CD4-positive, alpha-beta T cell treated with Interleukin-10 for 1 hour (primary cell): ENCODE results near the gene NTNG1.
"Not testable (repeated sequence)": the region's sequence is repeated elsewhere in the genome, so short reads cannot be mapped to it uniquely, and the experiment has no call there.

ENCODE experiments used
- DNase-seq: peaks from one replicate; pipeline ENCODE4 v3.0.0-alpha.2; 2020

NTNG1 gene

GRCh38 chr1:107147843-107148242 is 7.0 kb downstream of the NTNG1 start:
- DNase-seq, result no peak

GRCh38 chr1:107149946-107150345 is 9.1 kb downstream of the NTNG1 start:
- DNase-seq, result no peak

DNA sequence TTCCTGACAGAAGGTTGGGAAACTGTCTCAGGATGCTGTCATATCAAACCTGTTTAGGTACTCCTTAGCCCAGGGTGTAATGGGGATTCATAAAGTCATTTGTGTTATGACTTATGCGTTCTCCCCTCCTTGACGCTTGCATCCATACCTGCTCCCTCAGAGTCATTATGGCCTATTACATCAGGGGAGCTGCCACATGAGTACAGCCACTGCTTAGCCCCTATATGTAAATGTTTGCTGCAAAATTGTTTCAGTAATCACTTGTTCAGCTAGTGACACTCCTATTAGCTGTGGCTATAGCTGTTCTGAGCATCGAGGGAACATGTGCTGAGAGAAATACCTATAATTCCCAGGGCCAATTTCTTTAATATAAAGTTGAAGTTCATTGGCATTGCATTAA is 10.5 kb downstream of the NTNG1 start:
- DNase-seq, result no peak

DNA sequence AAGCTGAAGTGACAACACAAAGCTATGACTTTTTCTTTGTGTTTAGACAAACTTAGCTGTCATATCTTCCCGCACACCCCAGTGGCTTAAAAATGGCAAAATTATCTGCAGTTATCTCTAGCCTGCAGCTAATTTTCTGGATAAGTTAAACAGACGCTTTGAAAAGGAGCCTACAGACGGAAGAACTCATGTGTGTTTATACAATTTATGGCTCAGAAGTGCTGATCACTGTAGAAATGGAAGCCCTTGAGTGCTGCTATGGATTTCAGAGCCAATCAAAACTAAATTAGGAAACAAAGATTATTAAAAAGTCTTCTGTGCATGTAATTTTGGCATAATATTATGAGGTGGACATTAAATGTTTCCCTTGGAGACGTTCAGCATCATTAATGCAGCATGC is 11.6 kb downstream of the NTNG1 start:
- no peak for DNase-seq

DNA sequence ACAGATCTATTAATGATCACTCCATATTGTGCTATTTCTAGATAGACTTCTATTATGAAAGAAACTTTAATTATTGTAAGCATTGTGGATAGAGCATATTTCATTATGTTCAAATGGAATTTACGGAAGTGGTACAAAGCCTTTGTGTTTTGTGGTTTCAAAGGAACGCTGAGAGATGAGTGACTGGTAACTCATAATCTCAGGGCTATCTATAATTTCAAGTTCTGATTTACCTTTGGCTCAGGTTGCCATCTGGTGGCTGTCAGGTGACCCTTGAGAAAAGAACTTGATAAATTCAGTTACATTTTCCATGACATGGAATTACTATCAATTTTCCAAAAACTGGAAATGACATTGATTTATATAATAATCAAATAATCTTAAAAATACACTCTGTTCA is 12.2 kb downstream of the NTNG1 start:
- DNase-seq, result no peak

- DNase-seq, result no peak
Measured at GRCh38 chr1:107158496-107158895, 17.7 kb downstream of the NTNG1 start.

- DNase-seq, result no peak
Measured at GRCh38 chr1:107158991-107159390, 18.2 kb downstream of the NTNG1 start.

DNA sequence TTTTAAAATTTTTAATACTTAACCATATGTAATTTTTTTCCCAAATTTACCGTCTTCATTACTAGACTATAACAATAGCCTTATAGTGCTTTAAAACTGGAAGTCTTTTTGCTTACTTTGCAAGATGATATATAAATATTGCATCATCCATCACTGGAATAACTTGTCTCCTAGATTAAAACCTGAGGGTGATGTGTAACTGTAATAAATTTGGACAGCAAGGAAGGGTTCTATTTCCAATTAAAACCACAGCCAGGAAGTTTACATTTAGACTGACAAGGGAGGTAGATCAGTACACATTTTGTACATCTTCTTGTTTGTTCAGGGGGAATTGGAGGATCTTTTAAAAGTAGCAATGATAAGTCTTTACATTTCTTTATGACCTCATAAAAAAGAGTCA is 21.9 kb downstream of the NTNG1 start:
- DNase-seq, result no peak

DNA sequence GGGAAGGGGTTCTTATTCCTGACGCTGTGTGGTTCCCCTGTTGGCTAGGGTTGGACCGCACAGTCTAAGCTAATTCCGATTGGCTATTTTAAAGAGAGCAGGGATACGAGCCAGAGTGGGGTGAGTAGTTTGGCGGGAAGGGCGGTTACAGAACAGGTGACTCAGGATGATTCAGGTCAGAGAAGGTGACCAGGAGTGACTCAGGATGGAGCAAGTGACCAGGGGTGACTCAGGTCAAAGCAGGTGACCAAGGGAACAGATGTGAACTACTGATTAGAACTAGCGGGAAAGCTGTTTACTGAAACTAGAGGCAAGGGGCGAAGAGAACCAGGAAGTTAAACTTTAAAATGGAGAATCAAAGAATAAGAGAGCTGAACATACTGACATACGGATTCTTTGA is 24.1 kb downstream of the NTNG1 start:
- DNase-seq, result not testable (repeated sequence)

- DNase-seq, result no peak
Measured at GRCh38 chr1:107169615-107170014, 28.8 kb downstream of the NTNG1 start.

DNA sequence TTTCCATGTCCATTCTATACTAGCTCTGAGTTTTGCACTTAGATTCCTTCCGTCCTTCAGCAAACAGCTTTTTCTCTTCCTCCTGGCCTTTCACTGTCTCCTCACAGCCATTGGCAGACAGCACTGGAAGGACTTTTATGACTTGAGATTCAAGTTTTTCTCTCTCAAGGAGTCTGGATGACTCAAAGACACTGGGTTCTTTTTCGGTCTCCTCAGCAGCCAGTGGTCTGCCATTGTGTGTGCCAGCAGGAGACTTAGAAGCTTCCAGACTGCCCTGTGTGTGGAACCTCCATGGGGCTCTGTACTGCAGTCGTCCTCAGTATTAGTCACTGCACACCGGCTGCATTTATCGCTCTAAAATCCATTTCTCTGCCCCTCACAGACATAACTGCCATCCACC is 30.5 kb downstream of the NTNG1 start:
- no peak for DNase-seq

- DNase-seq, result no peak
Measured at GRCh38 chr1:107172450-107173170, 31.8 kb downstream of the NTNG1 start.

DNA sequence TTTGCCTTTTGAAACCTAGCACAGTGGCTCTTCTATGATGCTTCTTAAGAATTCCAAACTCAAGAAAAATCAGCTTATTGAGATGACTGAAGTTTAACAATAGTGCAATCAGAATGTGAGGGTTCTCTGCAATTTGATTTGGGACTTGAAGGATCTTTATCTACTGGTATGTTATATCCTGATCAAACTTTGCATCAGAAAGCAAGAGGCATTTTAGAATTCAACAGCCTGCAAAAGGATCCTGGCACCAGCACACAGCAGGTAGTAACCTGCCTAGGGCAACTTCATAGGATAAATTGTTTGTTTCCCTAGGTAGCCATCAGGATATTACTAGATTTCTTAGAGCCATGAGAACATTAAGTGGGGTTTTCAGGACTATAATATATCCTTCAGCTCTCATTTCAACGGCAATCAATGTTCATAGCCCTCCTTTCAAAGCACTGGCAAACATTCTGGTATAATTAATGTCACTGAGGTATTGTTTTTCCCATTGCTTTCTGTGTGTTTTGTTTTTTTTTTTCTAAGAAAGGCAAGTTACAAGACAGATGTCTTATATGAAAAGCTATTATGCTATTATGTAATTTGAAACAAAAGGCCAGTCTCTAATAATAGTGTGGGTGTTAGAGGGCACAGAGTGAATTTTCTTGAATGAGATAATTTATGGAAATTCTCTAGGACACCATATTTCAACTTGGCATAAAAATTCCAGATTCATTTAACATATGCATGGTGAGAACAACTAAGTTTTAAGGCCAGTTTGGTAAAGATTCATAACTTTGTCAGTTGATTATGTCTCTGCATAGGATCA is 34.5 kb downstream of the NTNG1 start:
- no peak for DNase-seq

DNA sequence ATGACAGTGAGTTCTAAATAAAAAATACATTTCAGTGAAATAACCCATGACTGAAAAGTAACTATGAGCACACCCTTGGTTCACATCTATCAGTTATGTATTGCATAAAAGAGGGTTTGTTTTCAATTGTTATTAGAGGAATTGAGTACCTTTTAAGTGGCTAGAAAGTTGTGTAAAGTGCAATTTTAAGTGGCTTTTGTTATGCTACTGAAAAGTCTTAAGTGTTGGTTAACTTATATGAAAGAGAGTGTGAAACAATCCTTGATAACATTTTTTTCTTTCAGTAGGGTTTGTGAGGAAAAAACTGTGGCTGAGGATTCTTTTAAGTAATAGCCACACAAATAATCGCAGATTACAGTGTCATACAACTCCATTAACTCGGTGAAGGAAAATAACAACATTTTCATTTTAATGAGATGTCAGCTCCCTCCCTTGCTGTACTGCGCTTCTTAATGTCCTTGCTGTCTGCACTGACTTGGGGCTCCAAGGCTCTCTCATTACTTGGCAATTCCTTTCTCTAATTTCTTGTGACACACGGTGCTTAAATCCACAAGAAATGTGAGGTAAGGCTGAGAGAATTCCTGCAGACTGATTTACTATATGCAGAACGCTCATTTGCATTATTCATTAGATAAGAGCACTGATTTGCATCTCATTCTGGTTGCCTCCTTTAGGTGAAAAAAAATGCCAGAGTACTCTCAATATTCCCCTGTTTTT is 40.6 kb downstream of the NTNG1 start:
- no peak for DNase-seq

DNA sequence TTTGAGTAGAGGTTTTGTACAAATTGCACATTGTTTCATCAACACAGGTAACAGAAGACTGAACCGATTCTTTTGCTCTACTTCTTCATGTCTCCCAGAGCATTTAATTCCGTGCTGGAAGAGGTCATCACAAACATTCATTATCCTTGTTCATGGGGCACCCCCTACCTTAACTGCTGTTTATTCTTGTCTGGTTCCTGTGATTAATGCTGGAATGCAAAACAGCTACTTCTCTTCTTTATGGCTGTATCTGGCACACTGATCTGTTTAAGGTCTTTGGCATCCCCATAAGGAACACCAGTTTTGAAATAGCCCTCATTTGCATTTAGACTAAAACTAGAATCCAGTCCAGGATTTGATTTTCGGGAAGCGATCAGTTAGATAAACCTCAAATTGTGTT is 42.2 kb downstream of the NTNG1 start:
- no peak for DNase-seq

- no peak for DNase-seq
Measured at GRCh38 chr1:107184888-107185287, 44.0 kb downstream of the NTNG1 start.

DNA sequence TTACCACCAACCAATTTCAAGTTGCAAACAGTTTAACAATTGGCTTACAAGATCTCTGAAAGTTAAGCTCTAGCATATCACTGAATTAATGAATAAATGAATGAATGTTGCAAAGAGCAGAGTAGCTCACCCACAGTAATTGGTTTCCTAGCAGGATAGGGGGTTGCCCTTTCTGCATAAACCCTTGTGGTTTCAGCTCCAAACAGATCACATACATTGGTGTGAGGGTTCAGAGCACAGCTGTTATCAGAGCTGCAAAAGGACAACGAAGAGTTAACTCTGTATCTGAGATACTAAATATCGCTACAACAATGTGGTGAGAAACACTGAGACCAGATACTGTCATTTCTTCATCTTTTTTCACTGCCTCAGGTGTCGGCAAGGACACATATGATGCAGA is 46.6 kb downstream of the NTNG1 start:
- DNase-seq, result no peak

GRCh38 chr1:107188160-107188559 is 47.3 kb downstream of the NTNG1 start:
- no peak for DNase-seq

DNA sequence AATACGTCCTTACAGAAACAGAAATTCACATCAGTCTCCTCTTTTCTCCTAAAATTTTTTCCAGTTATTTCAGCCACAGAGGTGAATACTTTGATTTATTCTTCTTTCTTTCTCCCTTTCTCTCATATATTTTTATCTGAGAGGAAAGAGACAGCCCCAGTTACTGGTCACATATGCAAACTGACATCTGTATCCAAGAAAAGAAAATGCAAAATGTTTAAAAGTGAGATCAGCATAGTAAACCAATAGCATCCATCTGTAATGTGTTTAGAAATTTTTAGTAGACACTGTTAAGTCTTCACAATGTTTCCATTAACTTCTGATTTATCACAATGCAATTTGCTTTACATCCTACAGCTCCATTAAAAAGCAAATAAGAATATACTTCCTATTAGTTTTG is 53.5 kb downstream of the NTNG1 start:
- no peak for DNase-seq

GRCh38 chr1:107195476-107195875 is 54.6 kb downstream of the NTNG1 start:
- DNase-seq, result no peak

GRCh38 chr1:107196973-107197562 is 56.2 kb downstream of the NTNG1 start:
- DNase-seq, result no peak

GRCh38 chr1:107198561-107198960 is 57.7 kb downstream of the NTNG1 start:
- DNase-seq, result no peak

DNA sequence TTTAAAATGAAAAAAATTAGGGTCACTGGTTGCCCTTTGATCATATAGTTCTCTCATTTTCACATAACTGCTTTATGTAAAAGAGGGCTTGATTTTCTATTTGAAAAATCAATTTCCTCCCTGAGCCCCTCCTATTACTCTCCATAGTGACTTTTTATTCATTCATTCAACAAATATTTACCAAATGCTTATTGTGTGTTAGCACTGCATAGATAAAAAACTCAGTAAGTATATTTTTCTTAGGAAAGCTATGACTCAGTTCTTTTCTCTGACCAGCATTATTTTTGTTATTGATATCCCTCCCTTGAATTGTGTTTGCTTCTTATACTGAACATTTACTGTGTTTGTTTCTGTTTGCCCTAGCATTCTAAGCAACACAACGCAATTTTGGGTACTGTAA is 59.8 kb downstream of the NTNG1 start:
- DNase-seq, result no peak

DNA sequence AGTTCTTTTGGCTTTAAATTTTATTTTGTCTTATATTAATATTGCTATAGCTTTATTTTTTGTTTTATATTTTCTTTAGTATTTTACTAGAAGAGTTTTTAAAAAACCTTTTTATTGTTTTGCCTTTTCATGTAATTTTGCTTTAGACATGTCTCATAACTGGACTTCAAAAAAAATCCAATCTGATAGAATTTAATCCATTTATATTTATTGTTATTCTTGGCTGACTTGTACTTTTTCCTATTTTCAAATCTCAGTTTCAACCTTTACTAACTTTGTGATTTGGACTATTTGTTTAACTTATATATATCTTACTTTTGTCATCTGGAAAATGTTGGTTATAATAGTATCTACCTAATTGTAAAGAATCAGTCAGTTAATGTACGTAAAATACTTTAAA is 61.2 kb downstream of the NTNG1 start:
- no peak for DNase-seq
